ENCODE data around the gene WFIKKN2.

Gene WFIKKN2

DNA sequence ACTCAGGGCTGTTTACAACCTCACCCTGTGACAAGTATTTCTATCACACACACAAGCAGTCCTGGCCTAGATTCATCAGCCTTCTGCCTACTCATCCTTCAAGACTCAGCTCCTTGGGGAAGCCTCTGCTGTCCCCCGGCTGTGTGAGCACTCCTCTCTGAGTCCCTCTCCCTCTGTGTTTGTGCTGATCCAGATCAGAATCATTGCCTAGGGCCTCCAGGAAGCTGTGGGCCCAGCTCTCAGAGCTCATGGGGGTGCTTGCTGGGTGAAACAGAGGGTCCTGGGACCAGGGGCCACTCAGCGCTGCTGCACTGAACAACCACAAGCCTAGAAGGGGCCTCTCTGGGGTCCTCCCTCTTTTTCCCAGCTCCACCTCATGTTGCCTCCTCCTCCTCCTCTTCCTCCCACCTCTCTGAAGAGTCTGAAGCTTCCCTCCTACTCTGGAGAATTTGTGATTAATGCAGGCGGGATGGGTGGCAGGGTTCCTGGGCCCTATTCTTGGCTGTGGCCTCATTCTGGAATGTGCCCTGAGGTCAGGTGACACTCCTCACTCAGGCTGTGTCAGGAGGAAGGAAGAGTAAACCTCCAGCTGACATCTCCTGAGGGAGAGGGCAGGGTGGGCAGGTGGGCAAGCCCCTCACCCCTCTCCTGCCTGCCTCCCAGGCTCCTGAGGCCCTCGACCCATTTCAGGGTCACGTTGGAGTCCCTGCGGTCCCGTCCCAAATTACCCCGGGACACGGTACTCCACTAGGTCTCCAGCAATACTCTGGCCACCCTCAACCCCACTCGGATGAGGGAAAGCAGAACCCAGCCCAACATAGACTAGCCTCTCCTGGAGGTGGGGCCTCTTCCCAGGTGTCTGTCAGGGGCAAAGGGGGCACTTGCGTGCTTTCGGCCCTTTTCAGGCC is 10.1 kb downstream of the WFIKKN2 start:
- no peak overlapping the region for H3K4me3 ChIP-seq (ENCODE audit: low read depth, low read length)
- no peaks in the 10 kb centered on the region for H3K4me1 ChIP-seq (ENCODE audit: control insufficient read depth, insufficient read depth, low read length)
- no peaks in the 10 kb centered on the region for H3K27me3 ChIP-seq (ENCODE audit: control insufficient read depth, insufficient read depth, low read length)
- H3K9ac ChIP-seq (ENCODE audit: low read depth, low read length) = no peak overlapping the region
- no peak overlapping the region for H3K27ac ChIP-seq (ENCODE audit: low read depth, low read length)
- H3K9me3 ChIP-seq (ENCODE audit: control insufficient read depth, insufficient read depth, low read length) = no peaks in the 10 kb centered on the region
- no peaks in the 10 kb centered on the region for H3K36me3 ChIP-seq (ENCODE audit: control insufficient read depth, insufficient read depth, low read length)

DNA sequence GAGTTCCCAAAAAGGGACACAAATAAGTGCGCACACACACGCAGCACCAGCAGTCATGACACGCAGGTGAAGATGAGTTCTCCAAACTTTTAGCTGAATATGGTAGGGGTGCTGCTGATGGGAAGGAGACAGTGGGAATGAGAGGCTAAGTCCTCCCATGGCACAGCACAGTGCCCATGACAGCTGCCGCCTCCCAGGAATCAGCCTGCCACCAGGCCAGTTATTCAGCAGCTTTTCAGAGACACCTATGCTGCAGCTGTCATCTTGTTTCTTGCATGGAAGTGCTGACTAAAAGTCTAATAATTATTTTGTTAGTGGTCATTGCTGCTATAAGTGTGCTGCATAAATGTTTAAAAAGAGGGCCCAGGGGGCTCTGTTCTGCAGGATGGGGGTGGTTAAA is 12.2 kb downstream of the WFIKKN2 start:
- no peak overlapping the region for H3K27ac ChIP-seq (ENCODE audit: low read depth, low read length)
- H3K4me1 ChIP-seq (ENCODE audit: control insufficient read depth, insufficient read depth, low read length) = no peaks in the 10 kb centered on the region
- H3K27me3 ChIP-seq (ENCODE audit: control insufficient read depth, insufficient read depth, low read length) = no peaks in the 10 kb centered on the region
- H3K4me3 ChIP-seq (ENCODE audit: low read depth, low read length) = no peak overlapping the region
- no peaks in the 10 kb centered on the region for H3K36me3 ChIP-seq (ENCODE audit: control insufficient read depth, insufficient read depth, low read length)
- no peak overlapping the region for H3K9ac ChIP-seq (ENCODE audit: low read depth, low read length)
- H3K9me3 ChIP-seq (ENCODE audit: control insufficient read depth, insufficient read depth, low read length) = no peaks in the 10 kb centered on the region

DNA sequence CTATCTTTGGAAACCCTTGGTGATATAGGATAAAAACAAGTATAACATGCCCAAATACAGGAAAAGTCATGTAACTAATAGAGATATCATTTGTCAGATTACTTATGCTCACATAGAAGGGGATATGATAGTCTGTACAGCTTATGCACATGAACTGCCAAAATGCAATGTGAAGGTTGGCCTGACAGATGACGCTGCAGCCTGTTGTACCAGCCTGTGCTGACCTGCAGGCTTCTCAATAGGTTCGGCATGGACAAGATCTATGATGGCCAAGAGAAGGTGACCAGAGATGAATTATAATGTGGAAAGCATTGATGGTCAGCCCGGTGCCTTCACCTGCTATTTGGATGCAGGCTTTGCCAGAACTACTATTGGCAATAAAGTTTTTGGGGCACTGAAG is 12.7 kb downstream of the WFIKKN2 start:
- H3K4me1 ChIP-seq (ENCODE audit: control insufficient read depth, insufficient read depth, low read length) = no peaks in the 10 kb centered on the region

DNA sequence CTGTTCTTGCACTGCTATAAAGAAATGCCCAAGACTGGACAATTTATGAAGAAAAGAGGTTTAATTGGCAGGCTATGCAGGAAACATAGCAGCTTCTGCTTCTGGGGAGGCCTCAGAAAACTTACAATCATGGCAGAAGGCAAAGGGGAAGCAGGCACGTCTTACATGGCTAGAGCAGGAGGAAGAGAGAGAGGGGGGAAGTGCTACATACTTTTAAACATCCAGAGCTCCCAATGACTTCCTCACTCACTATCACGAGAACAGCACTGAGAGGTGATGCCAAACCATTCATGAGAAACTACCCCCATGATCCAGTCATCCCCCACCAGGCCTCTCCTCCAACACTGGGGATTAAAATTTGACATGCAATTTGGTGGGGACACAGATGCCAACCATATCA is 13.3 kb downstream of the WFIKKN2 start:
- H3K9ac ChIP-seq (ENCODE audit: low read depth, low read length) = no peak overlapping the region
- no peak overlapping the region for H3K4me3 ChIP-seq (ENCODE audit: low read depth, low read length)
- H3K27ac ChIP-seq (ENCODE audit: low read depth, low read length) = no peak overlapping the region
- H3K27me3 ChIP-seq (ENCODE audit: control insufficient read depth, insufficient read depth, low read length) = no peaks in the 10 kb centered on the region
- H3K36me3 ChIP-seq (ENCODE audit: control insufficient read depth, insufficient read depth, low read length) = no peaks in the 10 kb centered on the region
- no peaks in the 10 kb centered on the region for H3K4me1 ChIP-seq (ENCODE audit: control insufficient read depth, insufficient read depth, low read length)
- H3K9me3 ChIP-seq (ENCODE audit: control insufficient read depth, insufficient read depth, low read length) = no peaks in the 10 kb centered on the region

More for the DNA sequence above, 12.7 kb downstream of the WFIKKN2 start:
- Histone ChIP-seq H3K9me3 (ENCODE audit: control insufficient read depth, insufficient read depth, low read length) (no peaks in the 10 kb centered on the region), H3K27me3 (ENCODE audit: control insufficient read depth, insufficient read depth, low read length) (no peaks in the 10 kb centered on the region), H3K4me3 (ENCODE audit: low read depth, low read length) (no peak overlapping the region), H3K9ac (ENCODE audit: low read depth, low read length) (no peak overlapping the region), H3K36me3 (ENCODE audit: control insufficient read depth, insufficient read depth, low read length) (no peaks in the 10 kb centered on the region), H3K27ac (ENCODE audit: low read depth, low read length) (no peak overlapping the region)

DNA sequence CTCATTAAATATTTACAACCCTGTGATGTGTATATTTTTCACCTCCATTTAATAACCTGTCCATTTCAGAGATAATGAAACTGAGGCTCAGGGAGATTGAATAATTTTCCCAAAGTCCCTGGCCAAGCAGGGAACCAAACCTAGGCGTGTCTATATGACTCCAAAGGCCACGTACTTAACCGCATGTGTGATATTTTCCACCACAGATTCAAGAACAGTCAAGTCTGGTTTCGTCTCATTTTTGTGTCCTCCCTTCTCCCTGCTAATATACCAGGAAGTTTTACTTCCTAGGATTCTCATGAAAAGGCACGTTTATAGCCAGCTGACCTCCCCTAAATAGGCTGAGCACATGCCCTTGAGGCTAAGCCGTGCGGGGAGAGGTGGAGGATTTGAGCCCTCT is 15.3 kb downstream of the WFIKKN2 start:
- no peak overlapping the region for H3K4me3 ChIP-seq (ENCODE audit: low read depth, low read length)
- no peaks in the 10 kb centered on the region for H3K36me3 ChIP-seq (ENCODE audit: control insufficient read depth, insufficient read depth, low read length)
- H3K9ac ChIP-seq (ENCODE audit: low read depth, low read length) = no peak overlapping the region
- H3K4me1 ChIP-seq (ENCODE audit: control insufficient read depth, insufficient read depth, low read length) = no peaks in the 10 kb centered on the region
- H3K27ac ChIP-seq (ENCODE audit: low read depth, low read length) = no peak overlapping the region
- no peaks in the 10 kb centered on the region for H3K27me3 ChIP-seq (ENCODE audit: control insufficient read depth, insufficient read depth, low read length)
- no peaks in the 10 kb centered on the region for H3K9me3 ChIP-seq (ENCODE audit: control insufficient read depth, insufficient read depth, low read length)

DNA sequence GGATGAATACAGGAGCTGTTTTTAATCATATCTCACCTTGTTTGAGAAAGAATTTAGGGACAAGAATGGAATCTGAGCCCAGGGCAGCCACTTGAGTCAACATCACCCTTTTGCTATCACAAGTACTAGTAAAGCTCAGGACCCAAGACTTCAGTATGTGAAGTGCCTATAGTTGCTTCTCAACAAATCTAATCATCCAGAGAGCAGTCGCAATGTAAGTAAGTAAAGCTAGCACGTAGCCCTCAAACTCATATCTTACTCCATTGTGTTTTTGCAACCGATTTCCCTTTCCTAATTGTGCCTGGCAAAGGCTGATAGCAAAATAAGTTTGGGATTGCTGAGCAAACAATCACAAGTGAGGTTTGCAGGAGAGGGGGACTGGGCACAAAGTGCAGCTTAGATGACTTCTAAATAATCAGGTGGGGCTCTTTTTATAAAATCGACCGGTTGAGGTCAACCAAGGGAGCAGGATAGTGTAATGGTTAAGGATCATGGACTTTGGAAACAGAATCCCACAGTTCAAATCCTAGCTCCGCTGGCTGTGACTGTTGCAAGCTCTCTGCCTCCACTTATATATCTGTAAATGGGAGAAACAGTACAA is 17.7 kb downstream of the WFIKKN2 start:
- Histone ChIP-seq H3K4me3 (ENCODE audit: low read depth, low read length) (no peak overlapping the region), H3K27me3 (ENCODE audit: control insufficient read depth, insufficient read depth, low read length) (no peaks in the 10 kb centered on the region), H3K27ac (ENCODE audit: low read depth, low read length) (no peak overlapping the region), H3K9me3 (ENCODE audit: control insufficient read depth, insufficient read depth, low read length) (no peaks in the 10 kb centered on the region), H3K9ac (ENCODE audit: low read depth, low read length) (no peak overlapping the region), H3K36me3 (ENCODE audit: control insufficient read depth, insufficient read depth, low read length) (no peaks in the 10 kb centered on the region), H3K4me1 (ENCODE audit: control insufficient read depth, insufficient read depth, low read length) (no peaks in the 10 kb centered on the region)

DNA sequence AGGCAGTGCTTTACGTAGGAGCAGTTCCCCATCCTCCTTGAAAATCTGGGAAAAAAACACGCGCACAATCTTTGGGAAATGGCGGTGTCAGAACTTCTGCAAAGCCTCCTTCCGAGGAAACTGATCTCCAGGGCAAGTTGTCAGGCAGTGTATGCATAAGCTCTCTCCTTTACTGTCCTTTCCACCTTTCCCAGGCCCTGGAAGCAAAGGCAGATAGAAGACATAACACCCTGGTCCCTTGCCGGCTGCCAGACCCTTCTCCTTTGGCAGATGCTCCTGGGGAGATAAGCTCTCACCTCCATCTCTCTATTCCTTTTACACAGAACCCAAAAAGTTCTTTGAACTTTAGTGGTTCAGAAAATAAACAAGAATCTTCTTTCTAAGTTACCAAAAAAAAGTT is 18.4 kb downstream of the WFIKKN2 start:
- Histone ChIP-seq H3K27me3 (ENCODE audit: control insufficient read depth, insufficient read depth, low read length) (no peaks in the 10 kb centered on the region), H3K4me1 (ENCODE audit: control insufficient read depth, insufficient read depth, low read length) (no peaks in the 10 kb centered on the region), H3K9ac (ENCODE audit: low read depth, low read length) (no peak overlapping the region), H3K27ac (ENCODE audit: low read depth, low read length) (no peak overlapping the region), H3K36me3 (ENCODE audit: control insufficient read depth, insufficient read depth, low read length) (no peaks in the 10 kb centered on the region), H3K9me3 (ENCODE audit: control insufficient read depth, insufficient read depth, low read length) (no peaks in the 10 kb centered on the region), H3K4me3 (ENCODE audit: low read depth, low read length) (no peak overlapping the region)

DNA sequence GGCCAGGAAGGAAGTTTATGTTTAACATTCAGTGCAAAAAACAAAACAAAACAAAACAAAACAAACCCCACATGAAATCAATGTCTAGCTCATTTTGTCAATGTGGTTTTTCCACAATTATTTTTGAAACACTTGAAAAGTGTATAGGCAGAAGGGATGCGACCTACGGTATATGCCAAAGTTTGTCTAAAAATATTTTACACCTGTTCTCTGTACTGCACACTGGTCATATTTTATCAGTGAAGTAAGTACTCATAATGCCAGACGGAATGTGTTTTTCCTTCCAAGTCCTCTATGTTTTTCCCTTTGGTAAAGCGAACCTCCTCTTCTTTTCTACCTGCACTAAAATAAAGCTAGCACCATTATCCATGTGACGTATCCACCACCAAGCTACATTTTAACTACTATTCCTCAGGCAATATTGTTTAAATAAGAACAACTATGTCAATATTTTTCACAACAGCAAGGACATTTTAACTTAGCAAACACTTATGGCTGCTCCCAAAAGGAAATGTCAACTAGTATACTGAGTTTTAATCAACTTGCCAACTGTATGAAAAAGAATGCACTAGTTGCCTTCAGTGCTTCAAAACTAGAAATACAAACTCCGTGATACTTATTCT is 20.4 kb downstream of the WFIKKN2 start:
- Histone ChIP-seq H3K27ac (ENCODE audit: low read depth, low read length) (no peak overlapping the region), H3K36me3 (ENCODE audit: control insufficient read depth, insufficient read depth, low read length) (no peaks in the 10 kb centered on the region), H3K9ac (ENCODE audit: low read depth, low read length) (no peak overlapping the region)

DNA sequence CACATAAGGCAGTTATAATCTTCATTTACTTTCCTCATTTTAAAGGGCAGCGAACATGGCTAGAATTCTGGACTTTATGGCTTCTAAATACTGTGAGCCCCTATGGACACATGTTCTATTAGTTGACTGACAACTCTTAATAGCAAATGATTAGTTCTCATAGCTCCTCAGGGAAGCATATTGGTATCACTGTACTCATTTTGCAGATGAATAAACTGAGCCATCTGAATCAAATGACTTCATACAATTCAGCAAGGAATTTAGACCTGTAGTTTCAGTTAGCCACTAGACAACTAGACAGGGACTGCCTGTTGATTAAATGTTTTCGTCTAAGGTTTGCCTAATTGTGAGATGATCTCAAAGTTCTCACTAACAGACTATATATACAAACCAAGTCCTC is 21.0 kb downstream of the WFIKKN2 start:
- Histone ChIP-seq H3K4me1 (ENCODE audit: control insufficient read depth, insufficient read depth, low read length) (no peaks in the 10 kb centered on the region), H3K9ac (ENCODE audit: low read depth, low read length) (no peak overlapping the region), H3K4me3 (ENCODE audit: low read depth, low read length) (no peak overlapping the region), H3K27ac (ENCODE audit: low read depth, low read length) (no peak overlapping the region), H3K9me3 (ENCODE audit: control insufficient read depth, insufficient read depth, low read length) (no peaks in the 10 kb centered on the region), H3K27me3 (ENCODE audit: control insufficient read depth, insufficient read depth, low read length) (no peaks in the 10 kb centered on the region), H3K36me3 (ENCODE audit: control insufficient read depth, insufficient read depth, low read length) (peaks cover 5% of the 10 kb centered on the region; the same call in 1 of the 2 replicates)

More for the DNA sequence above, 20.4 kb downstream of the WFIKKN2 start:
- no peaks in the 10 kb centered on the region for H3K4me1 ChIP-seq (ENCODE audit: control insufficient read depth, insufficient read depth, low read length)
- no peaks in the 10 kb centered on the region for H3K27me3 ChIP-seq (ENCODE audit: control insufficient read depth, insufficient read depth, low read length)
- no peaks in the 10 kb centered on the region for H3K9me3 ChIP-seq (ENCODE audit: control insufficient read depth, insufficient read depth, low read length)
- H3K4me3 ChIP-seq (ENCODE audit: low read depth, low read length) = no peak overlapping the region

DNA sequence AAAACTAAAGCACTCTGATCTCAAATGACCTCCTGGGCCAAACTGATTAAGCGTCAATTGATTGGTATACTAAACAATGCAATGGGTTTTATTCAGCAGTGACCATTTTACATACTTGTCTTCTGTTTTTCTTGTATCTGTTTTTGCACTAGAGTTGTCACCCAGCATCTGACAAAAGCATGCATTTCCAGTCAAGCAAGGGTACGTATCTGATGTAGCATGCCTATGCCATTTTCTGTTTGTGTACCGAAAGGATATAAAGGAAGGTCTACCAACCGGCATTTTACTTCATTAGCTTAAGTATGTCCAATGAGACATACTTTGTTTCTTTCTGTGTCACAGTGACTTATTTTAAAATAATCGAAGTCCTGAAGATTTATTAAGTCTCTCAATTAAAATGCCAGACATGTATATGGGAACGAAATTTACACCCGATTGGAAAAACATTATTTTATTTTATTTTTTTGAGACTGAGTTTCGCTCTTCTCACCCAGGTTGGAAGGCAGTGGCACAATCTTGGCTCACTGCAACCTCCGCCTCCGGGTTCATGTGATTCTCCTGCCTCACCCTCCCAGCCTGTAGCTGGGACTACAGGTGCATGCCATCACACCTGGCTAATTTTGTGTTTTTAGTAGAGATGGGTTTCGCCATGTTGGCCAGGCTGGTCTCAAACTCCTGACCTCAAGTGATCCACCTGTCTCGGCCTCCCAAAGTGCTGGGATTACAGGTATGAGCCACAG is 23.3 kb downstream of the WFIKKN2 start:
- Histone ChIP-seq H3K4me3 (ENCODE audit: low read depth, low read length) (no peak overlapping the region), H3K4me1 (ENCODE audit: control insufficient read depth, insufficient read depth, low read length) (peaks cover 3% of the 10 kb centered on the region), H3K9me3 (ENCODE audit: control insufficient read depth, insufficient read depth, low read length) (no peaks in the 10 kb centered on the region), H3K9ac (ENCODE audit: low read depth, low read length) (no peak overlapping the region), H3K27ac (ENCODE audit: low read depth, low read length) (no peak overlapping the region), H3K27me3 (ENCODE audit: control insufficient read depth, insufficient read depth, low read length) (no peaks in the 10 kb centered on the region), H3K36me3 (ENCODE audit: control insufficient read depth, insufficient read depth, low read length) (peaks cover 25% of the 10 kb centered on the region)

Measured in HUES48 (cell line).